ENCODE results near the gene PSD4. TPM values are rescaled to one million over a fixed set of nuclear protein-coding genes. Genes with fewer than 3 reads are reported as not detected.

PSD4 gene
- total and polyA plus RNA-seq, 10 donors: 43.9 to 154 (median 88.1) TPM

DNA sequence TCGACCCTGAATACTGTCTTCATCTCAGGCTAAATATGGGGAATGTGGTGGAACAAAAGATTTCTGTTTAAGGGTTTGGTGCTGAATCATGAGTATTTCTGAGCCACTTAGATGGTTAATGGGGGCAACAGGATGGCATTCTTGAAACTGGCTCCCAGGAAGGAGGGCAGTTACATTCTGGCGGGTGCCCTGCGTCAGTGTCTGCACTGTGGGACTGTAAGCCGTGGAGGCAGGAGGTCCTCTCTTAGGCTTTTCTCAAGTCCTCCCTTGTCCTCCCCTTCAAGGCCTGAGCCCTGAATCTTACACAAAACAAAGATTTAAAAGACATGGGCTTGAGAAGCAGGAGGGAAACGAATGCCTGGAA is 45.7 kb downstream of the PSD4 start:
- Histone ChIP-seq H3K4me3 (no peak overlapping the region), H3K9me3 (no peaks in the 10 kb centered on the region), H3K27me3 (replicated peaks in 1 of 7) (no peaks in the 10 kb centered on the region), H3K27ac (no peak overlapping the region), H3K4me1 (peaks cover 11 to 39% (median 29%) of the 10 kb centered on the region in 6 donors), H3K36me3 (no peaks in the 10 kb centered on the region)
- 76 to 85% (median 79%) methylated on average over 5 of the region's 5 CpGs for WGBS, 5 donors
- DNase-seq: no peak
- intact Hi-C loops (cut with DNase I; ENCODE audit: low total_unique reads): no loop called here
- no peak for TF ChIP-seq POLR2A (IDR thresholded peaks at IDR 0.05)
- TF ChIP-seq, protein P1, sequence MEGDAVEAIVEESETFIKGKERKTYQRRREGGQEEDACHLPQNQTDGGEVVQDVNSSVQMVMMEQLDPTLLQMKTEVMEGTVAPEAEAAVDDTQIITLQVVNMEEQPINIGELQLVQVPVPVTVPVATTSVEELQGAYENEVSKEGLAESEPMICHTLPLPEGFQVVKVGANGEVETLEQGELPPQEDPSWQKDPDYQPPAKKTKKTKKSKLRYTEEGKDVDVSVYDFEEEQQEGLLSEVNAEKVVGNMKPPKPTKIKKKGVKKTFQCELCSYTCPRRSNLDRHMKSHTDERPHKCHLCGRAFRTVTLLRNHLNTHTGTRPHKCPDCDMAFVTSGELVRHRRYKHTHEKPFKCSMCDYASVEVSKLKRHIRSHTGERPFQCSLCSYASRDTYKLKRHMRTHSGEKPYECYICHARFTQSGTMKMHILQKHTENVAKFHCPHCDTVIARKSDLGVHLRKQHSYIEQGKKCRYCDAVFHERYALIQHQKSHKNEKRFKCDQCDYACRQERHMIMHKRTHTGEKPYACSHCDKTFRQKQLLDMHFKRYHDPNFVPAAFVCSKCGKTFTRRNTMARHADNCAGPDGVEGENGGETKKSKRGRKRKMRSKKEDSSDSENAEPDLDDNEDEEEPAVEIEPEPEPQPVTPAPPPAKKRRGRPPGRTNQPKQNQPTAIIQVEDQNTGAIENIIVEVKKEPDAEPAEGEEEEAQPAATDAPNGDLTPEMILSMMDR (IDR thresholded peaks at IDR 0.05 in 8 of 11, conservative IDR thresholded peaks at IDR 0.05 in 3 of 11): no peak
- no peak for TF ChIP-seq POLR2AphosphoS5 (IDR thresholded peaks at IDR 0.05)

DNA sequence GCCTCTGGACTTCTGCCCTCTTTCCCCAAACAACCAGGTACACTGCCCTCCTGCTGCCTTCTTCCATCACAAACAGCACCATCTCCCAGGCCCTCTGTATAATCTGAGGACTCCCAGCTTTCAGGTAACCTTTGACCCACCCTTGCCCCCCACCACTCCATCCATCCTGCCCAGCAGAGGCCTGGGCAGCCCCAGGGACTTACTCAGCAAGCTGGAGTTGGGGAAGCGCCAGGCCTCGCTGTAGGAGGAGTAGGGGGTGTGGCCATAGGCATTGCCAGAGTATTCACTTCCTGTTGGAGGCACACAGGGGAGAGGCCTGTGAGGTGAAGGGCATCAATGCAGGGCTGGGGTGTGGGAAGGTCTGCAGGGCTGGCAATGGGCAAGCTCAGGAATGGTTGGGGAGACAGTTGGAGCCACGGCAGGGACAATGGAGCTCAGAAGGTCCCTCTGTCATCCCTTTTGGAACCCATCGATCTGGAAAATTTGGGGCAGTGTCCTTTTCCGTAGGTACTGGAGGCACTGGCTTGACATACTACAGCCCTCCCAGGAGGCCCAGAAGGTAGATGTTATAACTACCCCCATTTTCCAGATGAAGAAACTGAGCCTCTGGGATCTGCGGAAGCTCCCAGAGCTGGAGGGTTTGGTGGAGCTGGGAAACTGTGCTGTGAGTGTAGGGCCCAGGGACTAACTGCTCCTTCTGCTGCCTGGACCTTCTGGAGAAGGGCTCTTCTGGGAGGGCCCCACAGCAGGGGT is 46.3 kb downstream of the PSD4 start:
- peaks cover 11 to 39% (median 29%) of the 10 kb centered on the region in 6 donors for H3K4me1 ChIP-seq
- no peak overlapping the region for H3K27ac ChIP-seq
- H3K27me3 ChIP-seq (replicated peaks in 1 of 7): no peaks in the 10 kb centered on the region
- H3K4me3 ChIP-seq: no peak overlapping the region
- 58 to 75% (median 72%) methylated on average over 6 of the region's 6 CpGs for WGBS, 5 donors
- TF ChIP-seq, protein P1 (IDR thresholded peaks at IDR 0.05 in 8 of 11, conservative IDR thresholded peaks at IDR 0.05 in 3 of 11): no peak
- peak in 2 of 3 donors; percentile 41 to 49 for TF ChIP-seq POLR2AphosphoS5 (IDR thresholded peaks at IDR 0.05)
- no peaks in the 10 kb centered on the region for H3K9me3 ChIP-seq
- intact Hi-C loops (cut with DNase I; ENCODE audit: low total_unique reads): no loop called here
- no peak for DNase-seq
- no peaks in the 10 kb centered on the region for H3K36me3 ChIP-seq

DNA sequence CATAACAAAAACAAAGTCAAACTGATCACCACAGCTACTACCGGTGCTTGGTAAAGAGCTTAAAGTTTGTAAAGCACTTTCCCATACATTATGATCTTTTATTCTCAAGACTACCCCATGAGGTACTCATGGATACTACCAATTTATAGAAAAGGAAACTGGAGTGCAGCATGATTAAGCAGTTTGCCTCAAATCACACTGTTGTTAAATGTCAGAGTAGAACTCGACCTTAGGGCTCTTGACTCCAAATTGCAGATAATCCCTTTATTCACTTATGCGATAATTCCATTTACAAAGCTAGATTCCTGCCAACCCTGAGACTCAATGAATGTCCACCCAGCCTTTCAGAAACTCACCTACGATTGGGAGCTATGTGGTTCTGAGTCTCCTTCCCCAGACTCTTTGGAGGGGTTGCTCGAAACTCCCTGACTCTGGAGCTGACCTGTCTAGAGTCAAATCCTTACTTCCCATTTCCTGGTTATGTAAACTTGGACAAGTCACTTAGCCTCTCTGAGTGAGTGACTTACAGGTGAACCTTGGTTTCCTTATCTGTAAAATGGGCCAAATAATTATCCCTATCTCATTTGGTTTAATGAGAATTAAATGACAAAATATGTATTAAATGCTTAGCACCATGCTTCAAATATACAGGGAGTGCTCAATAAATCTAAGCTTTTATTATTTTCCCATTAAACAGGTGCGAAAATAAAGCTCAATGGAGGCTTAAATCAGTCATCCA is 47.4 kb downstream of the PSD4 start:
- TF ChIP-seq POLR2A (IDR thresholded peaks at IDR 0.05) (no peak), POLR2AphosphoS5 (IDR thresholded peaks at IDR 0.05) (no peak)
- TF ChIP-seq, protein P1 (IDR thresholded peaks at IDR 0.05 in 8 of 11, conservative IDR thresholded peaks at IDR 0.05 in 3 of 11): no peak
- peaks cover 11 to 39% (median 29%) of the 10 kb centered on the region in 6 donors for H3K4me1 ChIP-seq
- H3K9me3 ChIP-seq: no peaks in the 10 kb centered on the region
- no peaks in the 10 kb centered on the region for H3K36me3 ChIP-seq
- no peak overlapping the region for H3K4me3 ChIP-seq
- H3K27me3 ChIP-seq (replicated peaks in 1 of 7): no peaks in the 10 kb centered on the region
- intact Hi-C loops (cut with DNase I; ENCODE audit: low total_unique reads): no loop called here
- H3K27ac ChIP-seq: no peak overlapping the region
- WGBS, 5 donors: 76 to 82% (median 80%) methylated on average over 6 of the region's 6 CpGs
- DNase-seq: no peak

DNA sequence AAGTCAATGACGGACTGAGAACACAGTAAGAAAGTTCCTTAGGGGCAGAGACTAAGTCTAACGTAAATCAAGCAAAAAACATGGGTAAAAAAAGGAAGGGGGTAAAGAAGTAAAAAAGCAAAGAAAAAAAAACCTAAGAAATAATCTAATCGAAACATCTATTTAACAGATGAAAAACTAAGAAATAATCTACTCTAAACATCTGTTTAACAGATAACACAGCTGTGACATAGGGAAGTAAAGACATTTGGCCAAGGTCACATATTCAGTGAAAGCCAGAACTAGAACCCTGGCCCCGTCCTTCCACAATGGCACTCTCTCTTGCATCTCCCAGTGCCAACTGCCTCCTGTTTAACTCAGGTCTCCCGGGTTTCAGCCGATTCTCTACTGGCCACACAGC is 48.1 kb downstream of the PSD4 start:
- WGBS, 5 donors: 55 to 71% (median 60%) methylated on average over 6 of the region's 6 CpGs
- Histone ChIP-seq H3K27me3 (replicated peaks in 1 of 7) (no peaks in the 10 kb centered on the region), H3K9me3 (no peaks in the 10 kb centered on the region), H3K4me3 (no peak overlapping the region), H3K27ac (no peak overlapping the region), H3K4me1 (peaks cover 11 to 37% (median 28%) of the 10 kb centered on the region in 6 donors), H3K36me3 (no peaks in the 10 kb centered on the region)
- TF ChIP-seq, protein P1 (IDR thresholded peaks at IDR 0.05 in 8 of 11, conservative IDR thresholded peaks at IDR 0.05 in 3 of 11): no peak
- TF ChIP-seq POLR2A (IDR thresholded peaks at IDR 0.05) (no peak), POLR2AphosphoS5 (IDR thresholded peaks at IDR 0.05) (no peak)
- DNase-seq: no peak
- intact Hi-C loops (cut with DNase I; ENCODE audit: low total_unique reads): no loop called here
